ENCODE measurements around the gene KCTD1. TPM values are rescaled to one million over a fixed set of nuclear protein-coding genes. Genes with fewer than 3 reads are reported as not detected.

KCTD1 gene
- total and polyA plus RNA-seq, 2 of the 4 experiments (the other 2 are of a cell fraction), result 5.0 to 5.8 TPM

GRCh38 chr18:26502823-26503222 is 45.5 kb downstream of the KCTD1 start:
- ATAC-seq (ENCODE audit: low read depth), result no peak
- ChIA-PET POLR2A (ENCODE audit: unreplicated experiment) (no interaction called here), CTCF (no interaction called here)
- no peak overlapping the region for H3K4me3 ChIP-seq (ENCODE audit: insufficient read depth, low read depth, low read length)
- no peak overlapping the region for H3K9ac ChIP-seq (ENCODE audit: low read depth, low read length)
- in situ Hi-C loops (cut with MboI; ENCODE audit: low sequenced_read_pairs) (no loop called here), dilution Hi-C loops (cut with HindIII; ENCODE audit: low sequenced_read_pairs, unreplicated experiment) (no loop called here), intact Hi-C loops (cut with micrococcal nuclease) (no loop called here)
- H3K9me1 ChIP-seq (ENCODE audit: insufficient read depth, low read length), result no peaks in the 10 kb centered on the region
- H3K23ac ChIP-seq (ENCODE audit: low read depth, low read length), result no peak overlapping the region
- no peak overlapping the region for H4K8ac ChIP-seq (ENCODE audit: low read depth in 2 of 2, low read length in 2 of 2)
- WGBS, 2 experiments (ENCODE audit: extremely low coverage in 2 of 2, insufficient read length in 1 of 2), result no CpG with 5 or more reads among the region's 4 CpGs
- no peak overlapping the region for H2BK120ac ChIP-seq (ENCODE audit: low read depth, low read length)
- no peaks in the 10 kb centered on the region for H4K20me1 ChIP-seq (ENCODE audit: insufficient read depth, low read length)
- H2AFZ ChIP-seq (replicated peaks; ENCODE audit: low read length, poor library complexity), result no peak overlapping the region
- TF ChIP-seq CEBPB (IDR thresholded peaks at IDR 0.05; ENCODE audit: low read depth, low read length) (no peak), CHD1 (IDR thresholded peaks at IDR 0.05; ENCODE audit: low read depth, low read length) (no peak), MXI1 (IDR thresholded peaks at IDR 0.05; ENCODE audit: borderline replicate concordance, low read depth, low read length) (no peak), SMC3 (IDR thresholded peaks at IDR 0.05; ENCODE audit: low read depth, low read length) (no peak), RFX5 (IDR thresholded peaks at IDR 0.05; ENCODE audit: low read depth, low read length) (no peak), USF2 (IDR thresholded peaks at IDR 0.05; ENCODE audit: low read depth, low read length) (no peak), RCOR1 (IDR thresholded peaks at IDR 0.05; ENCODE audit: insufficient replicate concordance, low read length) (no peak), FOS (IDR thresholded peaks at IDR 0.05; ENCODE audit: low read depth, low read length) (no peak), BHLHE40 (IDR thresholded peaks at IDR 0.05; ENCODE audit: low read depth, low read length) (no peak), POLR2A (IDR thresholded peaks at IDR 0.05; ENCODE audit: low read depth, low read length) (no peak), ELK1 (IDR thresholded peaks at IDR 0.05; ENCODE audit: borderline replicate concordance, low read depth, low read length) (no peak), MAZ (IDR thresholded peaks at IDR 0.05; ENCODE audit: borderline replicate concordance, low read depth, low read length) (no peak), CTCF (conservative IDR thresholded peaks at IDR 0.05; ENCODE audit: low read depth, low read length) (no peak), NFE2L2 (IDR thresholded peaks at IDR 0.05; ENCODE audit: low read depth, low read length) (no peak), RAD21 (IDR thresholded peaks at IDR 0.05; ENCODE audit: low read length) (no peak), MAFK (IDR thresholded peaks at IDR 0.05; ENCODE audit: low read depth, low read length) (no peak)
- H4K5ac ChIP-seq (ENCODE audit: low read depth, low read length), result no peak overlapping the region
- no peak for DNase-seq
- H3K27me3 ChIP-seq (ENCODE audit: control insufficient read depth, insufficient read depth, low read length), result no peaks in the 10 kb centered on the region
- H2BK20ac ChIP-seq (ENCODE audit: low read depth, low read length), result no peak overlapping the region
- no peak overlapping the region for H3K4me2 ChIP-seq (ENCODE audit: low read depth, low read length)
- H3K27ac ChIP-seq (ENCODE audit: insufficient read depth, low read length), result no peak overlapping the region
- H3K18ac ChIP-seq (ENCODE audit: low read depth, low read length), result no peak overlapping the region
- no peak overlapping the region for H2AK5ac ChIP-seq (ENCODE audit: low read depth, low read length)
- peaks cover 3% of the 10 kb centered on the region; the same call in 1 of the 2 replicates for H3K36me3 ChIP-seq (ENCODE audit: control insufficient read depth, insufficient read depth, low read length)
- no peak overlapping the region for H3K4ac ChIP-seq (ENCODE audit: low read depth, low read length)
- no peak overlapping the region for H4K91ac ChIP-seq (ENCODE audit: insufficient read depth, low read depth, low read length)
- H3K4me1 ChIP-seq (ENCODE audit: control insufficient read depth, insufficient read depth, low read length), result no peaks in the 10 kb centered on the region
- H2AK9ac ChIP-seq (replicated peaks; ENCODE audit: low read depth, low read length, poor library complexity), result no peak overlapping the region
- no peak overlapping the region for H3K14ac ChIP-seq (replicated peaks; ENCODE audit: low read depth, low read length)
- no peaks in the 10 kb centered on the region for H3K9me3 ChIP-seq (ENCODE audit: control insufficient read depth, insufficient read depth, low read length)
- H3K56ac ChIP-seq (ENCODE audit: extremely low read depth, insufficient read depth, low read length), result no peak overlapping the region
- no peak overlapping the region for H2BK5ac ChIP-seq (ENCODE audit: low read depth, low read length, poor library complexity, severe bottlenecking)
- no TSS peak for BruUV-seq (replicated peaks)
- no peak overlapping the region for H2BK15ac ChIP-seq (ENCODE audit: low read depth, low read length)
- peaks cover 0 to 4% of the 10 kb centered on the region in 2 experiments; a peak in 2 of 4 replicates for H3K79me1 ChIP-seq (ENCODE audit: low read depth in 1 of 2, low read length in 2 of 2)
